ENCODE results near the gene SEC22A.
"Not testable (repeated sequence)": the region's sequence is repeated elsewhere in the genome, so short reads cannot be mapped to it uniquely, and the experiment has no call there.

DNA sequence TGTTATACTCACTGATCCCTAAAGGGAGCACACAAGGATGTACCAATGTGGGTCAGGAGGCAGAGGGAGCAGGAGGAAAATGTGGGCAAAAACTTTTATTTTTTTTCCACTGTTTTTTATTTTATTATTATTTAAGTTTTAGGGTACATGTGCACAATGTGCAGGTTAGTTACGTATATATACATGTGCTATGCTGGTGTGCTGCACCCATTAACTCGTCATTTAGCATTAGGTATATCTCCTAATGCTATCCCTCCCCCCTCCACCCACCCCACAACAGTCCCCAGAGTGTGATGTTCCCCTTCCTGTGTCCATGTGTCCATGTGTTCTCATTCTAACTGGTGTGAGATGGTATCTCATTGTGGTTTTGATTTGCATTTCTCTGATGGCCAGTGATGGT is 37.4 kb downstream of the SEC22A start:
- TF ChIP-seq EZH2phosphoT487 (IDR thresholded peaks at IDR 0.05; ENCODE audit: borderline replicate concordance); CTCF (conservative IDR thresholded peaks at IDR 0.05; ENCODE audit: low read length): not testable (repeated sequence)
